GM19025 (cell line): Measurements from ENCODE around the gene APOO.
"Not testable (repeated sequence)": the region's sequence is repeated elsewhere in the genome, so short reads cannot be mapped to it uniquely, and the experiment has no call there.

Experiments
- ATAC-seq: cut with Tn5 transposase; IDR thresholded peaks from one replicate; pipeline ENCODE4 v1.9.1; 2021; ENCODE audit warnings: mild to moderate bottlenecking, low read depth, moderate library complexity; ENCODE audit not compliant: unreplicated experiment

APOO gene

GRCh38 chrX:23907111-23907497 lies 634 bp downstream of the APOO start:
- ATAC-seq, result peak; percentile 4

GRCh38 chrX:23904096-23904495 lies 3.6 kb downstream of the APOO start:
- ATAC-seq, result no peak

DNA sequence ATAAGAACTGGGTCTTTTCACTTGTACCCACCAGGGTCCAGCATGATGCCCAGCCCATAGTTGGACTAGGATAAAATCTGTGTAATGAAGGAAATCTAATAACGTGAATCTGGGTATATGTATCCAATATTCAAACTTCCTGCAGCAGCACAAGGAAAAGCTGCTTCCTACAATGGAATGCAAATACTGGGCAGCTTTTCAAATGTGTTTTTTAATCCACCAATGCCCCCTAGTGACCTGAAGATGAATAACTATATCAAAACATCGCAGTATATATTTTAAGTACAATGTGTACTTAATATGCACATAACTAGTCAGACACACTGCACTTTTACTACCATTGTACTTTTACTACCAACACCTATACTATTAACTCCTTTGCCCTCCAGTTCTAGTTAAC lies 5.3 kb downstream of the APOO start:
- ATAC-seq, result no peak

- ATAC-seq, result no peak
Observed at GRCh38 chrX:23901805-23902204, 5.9 kb downstream of the APOO start.

GRCh38 chrX:23901060-23901459 lies 6.7 kb downstream of the APOO start:
- no peak for ATAC-seq

GRCh38 chrX:23900220-23900797 lies 7.4 kb downstream of the APOO start:
- no peak for ATAC-seq

DNA sequence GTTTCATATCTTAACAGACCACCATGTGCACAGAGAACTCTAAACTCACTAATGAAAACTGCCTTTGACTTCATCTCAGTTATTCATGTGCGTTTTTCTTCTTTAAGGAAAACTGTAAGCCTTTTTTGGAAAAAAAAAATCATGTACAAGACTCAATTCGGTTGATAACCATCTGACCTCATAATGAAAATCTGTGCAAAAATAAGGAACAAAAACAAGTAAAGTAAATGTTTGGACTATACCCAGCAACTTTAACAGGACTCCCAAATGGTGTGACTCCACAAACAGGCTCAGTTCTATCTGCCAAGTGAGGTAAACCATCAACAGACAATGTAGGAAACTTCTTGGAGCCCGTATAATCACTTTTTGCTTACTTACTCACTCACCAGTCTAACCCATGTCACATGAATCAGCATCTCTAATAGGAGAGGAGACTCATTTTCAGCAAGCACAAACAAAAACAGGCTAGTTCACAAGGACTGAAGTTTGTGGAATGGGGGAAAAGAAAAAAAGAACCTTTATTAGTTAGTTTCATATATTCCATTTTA lies 9.3 kb downstream of the APOO start:
- no peak for ATAC-seq

GRCh38 chrX:23896981-23897380 lies 10.8 kb downstream of the APOO start:
- ATAC-seq, result no peak

- ATAC-seq, result not testable (repeated sequence)
Observed at GRCh38 chrX:23896539-23896938, 11.2 kb downstream of the APOO start.

DNA sequence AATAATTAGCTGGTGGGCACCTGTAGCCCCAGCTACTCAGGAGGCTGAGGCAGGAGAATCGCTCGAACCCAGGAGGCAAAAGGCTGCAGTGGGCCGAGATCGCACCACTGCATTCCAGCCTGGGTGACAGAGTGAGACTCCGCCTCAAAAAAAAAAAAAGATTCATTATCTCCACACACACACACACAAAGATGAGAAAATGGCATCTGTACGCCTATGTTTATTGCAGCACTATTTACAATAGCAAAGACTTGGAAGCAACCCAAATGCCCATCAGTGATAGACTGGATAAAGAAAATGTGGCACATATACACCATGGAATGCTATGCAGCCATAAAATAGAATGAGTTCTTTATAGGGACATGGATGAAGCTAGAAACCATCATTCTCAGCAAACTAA lies 12.7 kb downstream of the APOO start:
- ATAC-seq, result not testable (repeated sequence)

DNA sequence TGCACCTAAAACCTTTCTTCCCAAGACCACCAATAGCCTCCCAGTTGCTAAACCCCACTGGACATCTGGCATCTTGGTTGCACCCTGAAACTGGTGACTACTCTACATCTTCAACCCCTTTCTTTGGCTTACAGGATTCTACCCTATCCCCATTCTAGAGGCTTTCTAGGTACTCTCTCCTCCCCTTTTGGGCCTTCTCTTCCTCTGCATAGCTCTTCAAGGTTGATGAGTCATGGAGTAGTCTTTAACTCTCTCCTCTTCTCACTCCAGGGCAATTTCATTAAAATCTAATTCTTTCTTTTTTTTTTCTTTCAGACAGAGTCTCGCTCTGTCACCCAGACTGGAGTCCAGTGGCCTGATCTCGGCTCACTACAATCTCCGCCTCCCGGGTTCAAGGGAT lies 16.8 kb downstream of the APOO start:
- no peak for ATAC-seq

DNA sequence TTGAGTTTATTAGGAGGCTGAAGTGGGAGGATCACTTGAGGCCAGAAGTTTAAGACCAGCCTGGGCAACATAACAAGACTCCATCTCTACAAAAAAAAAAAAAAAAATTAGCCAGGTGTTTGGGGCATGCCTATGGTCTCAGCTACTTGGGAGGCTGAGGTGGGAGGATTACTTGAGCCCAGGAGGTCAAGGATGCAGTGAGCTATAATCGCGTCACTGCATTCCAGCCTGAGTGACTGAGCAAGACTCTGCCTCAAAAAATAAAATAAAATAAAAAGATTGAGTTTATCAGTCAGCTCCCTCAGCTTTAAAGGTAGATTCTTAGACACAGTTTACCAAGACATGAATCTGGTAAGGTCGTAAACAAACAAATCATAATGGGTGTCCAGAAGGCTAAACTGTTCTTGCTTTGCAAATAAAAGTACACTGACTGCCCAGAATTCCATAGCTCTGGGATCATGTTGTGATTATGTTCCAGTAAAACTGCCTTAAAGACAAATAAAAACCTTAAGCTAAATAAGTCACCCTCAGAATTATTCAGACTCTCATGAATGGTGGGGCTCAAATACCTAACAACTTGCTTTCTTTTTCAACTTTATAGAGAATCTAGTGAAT lies 18.7 kb downstream of the APOO start:
- no peak for ATAC-seq

- ATAC-seq, result no peak
Observed at GRCh38 chrX:23887918-23888317, 19.8 kb downstream of the APOO start.

- no peak for ATAC-seq
Observed at GRCh38 chrX:23887451-23887850, 20.3 kb downstream of the APOO start.

DNA sequence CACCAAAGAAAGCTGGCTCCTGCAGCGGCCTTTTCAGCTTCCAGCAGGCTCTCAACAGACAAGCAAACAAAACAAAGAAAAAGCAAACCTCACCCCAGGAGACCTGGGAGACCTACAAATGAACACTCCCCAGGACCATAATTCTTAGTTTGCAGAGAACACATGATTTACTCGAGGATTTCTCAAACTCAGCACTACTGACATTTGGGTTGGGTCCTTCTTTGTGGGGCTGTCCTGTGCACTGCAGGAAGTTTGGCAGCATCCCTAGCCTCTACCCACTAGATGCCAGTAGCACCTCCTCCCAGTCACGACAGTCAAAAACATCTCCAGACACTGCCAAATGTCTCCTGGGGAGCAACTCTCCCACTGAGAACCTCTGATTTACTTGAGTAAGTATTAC lies 21.9 kb downstream of the APOO start:
- no peak for ATAC-seq

DNA sequence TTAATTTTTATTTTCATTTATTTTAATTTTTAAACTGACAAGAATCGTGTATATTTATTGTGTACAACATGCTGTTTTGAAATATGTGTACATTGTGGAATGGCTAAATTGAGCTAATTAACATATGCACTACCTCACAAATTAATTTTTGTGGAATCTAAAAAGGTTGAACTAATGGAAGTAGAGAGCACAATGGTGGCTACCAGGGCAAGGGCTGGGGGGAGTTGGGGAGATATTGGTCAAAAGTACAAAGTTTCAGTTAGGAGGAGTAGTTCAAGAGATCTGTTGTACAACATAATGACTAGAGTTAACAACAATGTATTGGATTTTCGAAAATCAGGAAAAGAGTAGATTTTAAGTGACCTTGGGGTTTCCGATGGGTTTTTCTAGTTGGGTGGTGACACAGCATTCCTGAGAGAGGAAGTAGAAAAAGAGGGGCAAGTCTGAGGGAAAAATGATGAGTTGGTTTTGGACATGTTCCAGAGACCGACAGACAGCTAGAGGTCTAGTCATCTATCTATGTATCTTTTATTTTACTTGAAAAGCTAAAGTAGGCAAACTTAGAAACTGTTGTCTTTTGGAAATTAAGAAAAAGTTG lies 23.2 kb downstream of the APOO start:
- ATAC-seq, result no peak

DNA sequence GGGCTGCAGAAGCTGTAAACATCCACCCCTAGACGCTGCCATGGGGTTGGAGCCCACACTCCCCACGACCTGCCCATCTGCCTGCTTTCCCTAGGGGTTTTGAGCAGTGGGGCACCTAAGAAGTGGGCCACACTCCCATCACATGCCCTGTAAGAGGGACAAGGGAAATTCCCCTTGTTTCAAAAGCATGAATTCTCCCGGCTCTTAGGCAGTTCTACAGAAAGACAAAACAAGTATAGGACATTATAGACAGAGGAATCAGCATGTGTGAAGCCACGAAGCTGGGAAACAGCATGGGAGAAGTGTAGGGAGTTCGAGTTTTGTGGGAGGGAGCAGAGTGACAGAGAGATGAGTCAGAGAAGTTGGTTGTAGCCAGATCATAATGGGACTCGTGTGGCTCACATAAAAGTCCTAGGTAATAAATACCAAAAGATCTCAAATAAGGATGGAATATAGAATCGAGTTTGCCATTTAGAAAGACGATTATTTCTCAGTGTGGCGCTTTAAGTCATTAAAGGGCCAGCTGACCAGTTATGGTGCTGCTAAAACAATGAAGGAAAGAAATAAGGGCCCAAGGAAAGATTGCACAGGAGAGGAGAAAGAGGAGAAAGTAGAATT lies 23.9 kb downstream of the APOO start:
- no peak for ATAC-seq

GRCh38 chrX:23879380-23880090 lies 28.2 kb downstream of the APOO start:
- ATAC-seq, result no peak

DNA sequence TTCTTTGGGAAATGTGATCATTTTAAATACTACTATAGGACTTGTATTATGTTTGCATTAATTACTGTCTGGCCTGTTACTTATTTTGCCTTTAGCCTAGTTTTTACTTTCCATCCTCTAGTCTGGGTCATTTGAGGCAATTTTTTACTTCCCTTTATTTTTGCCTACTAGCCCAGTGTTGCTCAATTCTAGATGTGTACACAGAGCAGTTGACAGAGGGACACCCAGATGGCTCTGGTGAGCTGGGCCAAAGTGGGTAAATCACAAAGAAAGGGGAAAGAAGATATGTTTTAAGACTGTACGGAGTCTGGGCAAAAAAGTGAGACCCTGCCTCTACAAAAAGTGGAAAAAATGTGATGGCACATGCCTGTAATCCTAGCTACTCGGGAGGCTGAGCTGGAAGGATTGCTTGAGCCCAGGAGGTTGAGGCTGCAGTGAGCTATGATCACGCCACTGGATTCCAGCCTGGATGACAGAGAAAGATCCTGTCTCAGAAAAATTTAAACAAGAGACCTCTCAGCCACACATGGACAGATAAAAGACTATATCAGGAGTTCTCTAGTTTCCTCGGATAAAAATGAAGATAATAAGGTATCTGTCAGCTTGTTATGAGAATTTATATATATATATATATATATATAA lies 35.7 kb downstream of the APOO start:
- ATAC-seq, result no peak

- no peak for ATAC-seq
Observed at GRCh38 chrX:23870041-23870440, 37.7 kb downstream of the APOO start.
